HepG2 (cell line): ENCODE results near the gene GDF9. TPM values are rescaled to one million over a fixed set of nuclear protein-coding genes. Genes with fewer than 3 reads are reported as not detected.

Experiments used
- CBX1 ChIP-seq: IDR thresholded peaks from one replicate; pipeline ENCODE4 v1.6.1; 2016; ENCODE audit warnings: antibody characterized with exemption, low read depth
- CBX5 ChIP-seq: sonication (generic); formaldehyde crosslinking; IDR thresholded peaks from 2 replicates; pipeline ENCODE4 v1.4.0; 2020; ENCODE audit warnings: missing genetic modification reagents, borderline replicate concordance
- CREBL2 ChIP-seq: sonication (generic); formaldehyde crosslinking; IDR thresholded peaks from 2 replicates; pipeline ENCODE4 v1.8.1; 2023; ENCODE audit warnings: missing genetic modification reagents, mild to moderate bottlenecking, borderline replicate concordance
- CTCF ChIP-seq: sonication (generic); formaldehyde crosslinking; IDR thresholded peaks from 2 replicates; pipeline ENCODE4 v1.5.0; 2020; ENCODE audit warnings: mild to moderate bottlenecking, missing genetic modification reagents, moderate library complexity
- DMTF1 ChIP-seq: sonication (generic); formaldehyde crosslinking; IDR thresholded peaks from 2 replicates; pipeline ENCODE4 v1.4.0; 2020; ENCODE audit warnings: mild to moderate bottlenecking, missing genetic modification reagents
- ETS1 ChIP-seq: sonication (generic); formaldehyde crosslinking; IDR thresholded peaks from 2 replicates; pipeline ENCODE4 v1.4.0; 2020; ENCODE audit warnings: missing genetic modification reagents
- GATAD1 ChIP-seq: IDR thresholded peaks from 2 replicates; pipeline ENCODE4 v1.6.1; 2016; ENCODE audit warnings: missing genetic modification reagents, missing compliant biosample characterization
- JDP2 ChIP-seq: sonication (generic); formaldehyde crosslinking; IDR thresholded peaks from 2 replicates; pipeline ENCODE4 v1.8.1; 2022; ENCODE audit warnings: missing genetic modification reagents, borderline replicate concordance
- KDM2A ChIP-seq: sonication (generic); formaldehyde crosslinking; IDR thresholded peaks from 2 replicates; pipeline ENCODE4 v1.4.0; 2020; ENCODE audit warnings: low read depth, missing genetic modification reagents, borderline replicate concordance
- MAFF ChIP-seq: IDR thresholded peaks from 2 replicates; pipeline ENCODE4 v1.6.1; 2011; ENCODE audit warnings: low read depth, low read length, improper control_type of control experiment
- MAZ ChIP-seq, 2 experiments: sonication (generic) in 1 of 2; formaldehyde crosslinking in 1 of 2; IDR thresholded peaks; 2 replicates each; pipeline versions ENCODE4 v1.5.0 to v1.6.1; 2012 to 2020; ENCODE audit warnings: low read depth in 2 of 2, mild to moderate bottlenecking in 2 of 2, borderline replicate concordance in 1 of 2, improper control_type of control experiment in 1 of 2, low read length in 1 of 2, missing genetic modification reagents in 1 of 2, moderate library complexity in 1 of 2
- NAIF1 ChIP-seq: sonication (generic); formaldehyde crosslinking; IDR thresholded peaks from 2 replicates; pipeline ENCODE4 v1.5.0; 2020; ENCODE audit warnings: mild to moderate bottlenecking, missing genetic modification reagents, borderline replicate concordance
- RBM22 ChIP-seq: fragments of 200-400 bp; formaldehyde crosslinking; optimal IDR thresholded peaks from 2 replicates; pipeline ENCODE3; 2017; ENCODE audit warnings: mild to moderate bottlenecking, low read length, moderate library complexity
- SMC3 ChIP-seq: IDR thresholded peaks from 2 replicates; pipeline ENCODE4 v1.6.1; 2011; ENCODE audit warnings: low read length, improper control_type of control experiment
- SOX13 ChIP-seq, 3 experiments: fragments of 450-650 bp in 1 of 3; sonication (generic) in 1 of 3; formaldehyde crosslinking in 1 of 3; IDR thresholded peaks in 2 of 3; conservative IDR thresholded peaks in 1 of 3; 2 replicates each; pipeline versions ENCODE4 v1.5.0 to v1.6.1; 2016 to 2020; ENCODE audit warnings: antibody characterized with exemption in 1 of 3, mild to moderate bottlenecking in 1 of 3, missing compliant biosample characterization in 1 of 3, missing genetic modification reagents in 1 of 3, moderate library complexity in 1 of 3
- TSC22D2 ChIP-seq: sonication (generic); formaldehyde crosslinking; IDR thresholded peaks from 2 replicates; pipeline ENCODE4 v1.5.1; 2020; ENCODE audit warnings: missing genetic modification reagents, mild to moderate bottlenecking, borderline replicate concordance
- ZBTB43 ChIP-seq: sonication (generic); formaldehyde crosslinking; conservative IDR thresholded peaks from 2 replicates; pipeline ENCODE4 v1.4.0; 2020; ENCODE audit warnings: missing genetic modification reagents
- ZNF12 ChIP-seq: sonication (generic); formaldehyde crosslinking; IDR thresholded peaks from 2 replicates; pipeline ENCODE4 v1.5.0; 2020; ENCODE audit warnings: missing genetic modification reagents
- ZNF3 ChIP-seq: IDR thresholded peaks from 2 replicates; pipeline ENCODE4 v1.7.0; 2017; ENCODE audit warnings: inconsistent platforms
- ZNF614 ChIP-seq: IDR thresholded peaks from 2 replicates; pipeline ENCODE4 v1.6.1; 2018; ENCODE audit warnings: missing biosample characterization, missing genetic modification reagents, inconsistent platforms, borderline replicate concordance
- ZNF883 ChIP-seq: sonication (generic); formaldehyde crosslinking; IDR thresholded peaks from 2 replicates; pipeline ENCODE4 v1.5.1; 2020; ENCODE audit warnings: mild to moderate bottlenecking, missing genetic modification reagents; ENCODE audit errors: not compliant biosample characterization
- polyA plus RNA-seq, 8 experiments: library from polyadenylated mRNA; depleted of rRNA in 3 of 8; stranded (reverse) in 7 of 8; unstranded in 1 of 8; fragments of >200 nt; fragmentation: Illumina TruSeq in 4 of 8; extraction: Trizol in 4 of 8; gene quantifications; 2 replicates each; pipeline versions ENCODE4 v1.2.1 to v1.2.3, GENCODE V29; 2011 to 2016; ENCODE audit warnings: low read depth in 4 of 8, missing spikeins in 1 of 8, mixed read lengths in 1 of 8; ENCODE audit not compliant: insufficient read depth in 1 of 8
- total RNA-seq, 5 experiments: library from RNA; depleted of rRNA; stranded (reverse); fragments of >200 nt; fragmentation: Illumina TruSeq; extraction: Trizol; gene quantifications; 2 replicates each; pipeline ENCODE4 v1.2.3, GENCODE V29; 2016; ENCODE audit warnings: low read depth in 1 of 5

Gene GDF9
- total and polyA plus RNA-seq, 2 of the 13 experiments (the other 11 are each of a cell fraction or from before 2014, with no cell fraction given): 0.33 to 0.38 TPM

- no peak for TF ChIP-seq CREBL2 (CRISPR knock-in tag)
- TF ChIP-seq MAFF: peak; percentile 6; the same call in 1 of the 2 replicates
- TF ChIP-seq CBX1: no peak
- no peak for TF ChIP-seq DMTF1
- TF ChIP-seq NAIF1 (CRISPR knock-in tag): peak; percentile 75; the same call in 1 of the 2 replicates
- TF ChIP-seq RBM22: no peak
- no peak; the same call in 1 of the 2 replicates for TF ChIP-seq ZNF12
- peak; percentile 80 for TF ChIP-seq KDM2A (CRISPR knock-in tag)
- peak; percentile 95 for TF ChIP-seq CTCF (CRISPR knock-in tag)
- peak; percentile 56; the same call in 1 of the 2 replicates for TF ChIP-seq ETS1 (CRISPR knock-in tag)
- TF ChIP-seq GATAD1 (CRISPR knock-in tag): peak; percentile 94
- TF ChIP-seq SMC3: peak; percentile 54
- 0 out of 2 replicates have a peak, but pooled peaks have one; percentile 26 for TF ChIP-seq ZNF614 (CRISPR knock-in tag)
- TF ChIP-seq ZNF883 (CRISPR knock-in tag): peak; percentile 88
- TF ChIP-seq JDP2 (CRISPR knock-in tag): no peak
- no peak; the same call in 1 of the 2 replicates for TF ChIP-seq MAZ (IDR thresholded peaks at IDR 0.05; ENCODE audit: borderline replicate concordance, low read depth, low read length)
- peak; percentile 87 for TF ChIP-seq MAZ (CRISPR knock-in tag; IDR thresholded peaks at IDR 0.05; ENCODE audit: low read depth)
- no peak for TF ChIP-seq ZBTB43 (CRISPR knock-in tag)
- TF ChIP-seq TSC22D2 (CRISPR knock-in tag): 0 out of 2 replicates have a peak, but pooled peaks have one; percentile 13
- 0 out of 2 replicates have a peak, but pooled peaks have one; percentile 37 for TF ChIP-seq CBX5 (CRISPR knock-in tag)
- TF ChIP-seq ZNF3 (CRISPR knock-in tag): no peak
- TF ChIP-seq SOX13 (IDR thresholded peaks at IDR 0.05): no peak
- TF ChIP-seq SOX13 (CRISPR knock-in tag; conservative IDR thresholded peaks at IDR 0.05 in 1 of 2, IDR thresholded peaks at IDR 0.05 in 1 of 2): no peak
Measured at GRCh38 chr5:132866342-132867045, at the start of gene GDF9, which contains the start of gene UQCRQ (continued).
